ENCODE data around the gene MORN1. TPM values are rescaled to one million over a fixed set of nuclear protein-coding genes. Genes with fewer than 3 reads are reported as not detected.

MORN1 gene
- polyA plus RNA-seq, 1 donor from 2014 or later: 10.9 TPM

DNA sequence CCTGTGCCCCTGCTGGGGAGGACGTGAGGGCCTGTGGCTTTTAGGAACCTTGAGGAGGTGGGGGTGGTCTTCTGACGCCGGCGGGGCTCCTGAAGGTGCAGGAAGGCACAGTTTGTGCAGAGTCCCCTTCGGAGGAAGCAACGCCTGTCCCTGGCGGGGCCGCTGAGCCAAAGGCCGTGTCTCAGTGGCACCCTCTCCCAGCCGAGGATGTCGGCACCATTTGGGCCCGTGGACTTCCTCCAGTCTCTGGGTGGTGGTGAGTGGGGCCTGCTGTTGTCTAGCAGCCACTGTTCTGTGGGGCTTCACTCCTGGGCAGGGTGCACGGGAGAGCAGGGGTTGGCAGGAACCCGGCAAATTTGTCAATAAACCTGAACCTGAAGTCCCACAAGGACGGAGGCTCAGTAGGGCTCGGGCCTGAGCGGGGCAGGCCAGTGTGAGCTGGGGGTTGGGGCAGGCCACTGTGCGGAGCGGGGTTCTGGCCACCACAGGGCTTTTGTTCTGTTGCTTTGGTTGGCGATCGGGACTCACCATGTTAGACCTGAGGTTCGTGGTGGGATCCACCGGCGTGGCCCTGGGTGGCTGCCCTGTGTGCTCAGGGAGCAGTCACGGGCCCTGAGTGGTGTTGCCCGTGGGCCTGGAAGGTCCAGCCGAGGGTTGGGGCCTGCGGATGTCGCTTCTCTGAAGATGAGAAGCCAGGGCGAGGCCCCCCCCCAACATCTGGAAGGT is 98.5 kb downstream of the MORN1 start:
- peaks cover 67% of the 10 kb centered on the region for H3K79me2 ChIP-seq (replicated peaks; ENCODE audit: insufficient read depth, low read length)
- no peak overlapping the region for H2AFZ ChIP-seq (ENCODE audit: low read depth, low read length)
- no peaks in the 10 kb centered on the region for H3K9me3 ChIP-seq (ENCODE audit: low read length)
- H3K36me3 ChIP-seq (ENCODE audit: insufficient read depth, low read length): no peaks in the 10 kb centered on the region
- H3K9me2 ChIP-seq (ENCODE audit: insufficient read depth, low read length): no peaks in the 10 kb centered on the region
- no peaks in the 10 kb centered on the region for H3K27me3 ChIP-seq (ENCODE audit: insufficient read depth, low read depth, low read length)
- no peaks in the 10 kb centered on the region for H4K20me1 ChIP-seq (ENCODE audit: insufficient read depth)
- TF ChIP-seq TAF1 (IDR thresholded peaks at IDR 0.05; ENCODE audit: low read depth) (no peak), REST (IDR thresholded peaks at IDR 0.05; ENCODE audit: borderline replicate concordance) (no peak), RAD21 (conservative IDR thresholded peaks at IDR 0.05) (no peak), SMC3 (conservative IDR thresholded peaks at IDR 0.05; ENCODE audit: poor library complexity) (no peak), EP300 (conservative IDR thresholded peaks at IDR 0.05; ENCODE audit: poor library complexity, severe bottlenecking) (no peak), POLR2AphosphoS5 (IDR thresholded peaks at IDR 0.05) (no peak), MXI1 (conservative IDR thresholded peaks at IDR 0.05; ENCODE audit: poor library complexity, severe bottlenecking) (no peak), EZH2 (IDR thresholded peaks at IDR 0.05; ENCODE audit: borderline replicate concordance, insufficient read depth, low read length, poor library complexity, severe bottlenecking) (no peak), CTCF (IDR thresholded peaks at IDR 0.05; ENCODE audit: poor library complexity, severe bottlenecking) (no peak)
- H3K27ac ChIP-seq (ENCODE audit: low read length): no peak overlapping the region
- no peak overlapping the region for H3K9ac ChIP-seq (ENCODE audit: low read length)
- no peaks in the 10 kb centered on the region for H3F3A ChIP-seq (ENCODE audit: insufficient read depth, low read length, poor library complexity, severe bottlenecking)
- H3K4me3 ChIP-seq (ENCODE audit: low read length): no peak overlapping the region
- no peak overlapping the region for H3K4me2 ChIP-seq (ENCODE audit: low read length)

DNA sequence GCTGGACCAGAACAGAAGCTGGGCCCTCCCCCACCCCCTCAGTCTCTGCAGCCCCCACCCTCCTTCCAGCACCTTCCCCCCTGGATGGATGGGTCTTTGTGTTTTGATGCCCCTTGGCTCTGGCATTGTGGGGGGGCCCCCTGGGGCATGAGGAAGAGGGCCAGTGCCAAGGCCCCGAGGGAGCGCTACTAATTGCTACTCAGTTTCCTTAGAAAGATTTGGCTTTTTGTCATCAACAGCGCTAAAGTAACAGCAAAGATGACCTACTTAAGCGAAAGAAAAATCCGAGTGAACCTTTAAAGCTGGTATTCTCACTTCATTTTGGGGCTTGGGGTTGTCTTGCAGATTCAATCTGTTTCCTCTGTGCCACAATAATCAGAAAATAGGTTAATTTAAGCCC is 99.8 kb downstream of the MORN1 start:
- no peaks in the 10 kb centered on the region for H3K36me3 ChIP-seq (ENCODE audit: insufficient read depth, low read length)
- H3K9me3 ChIP-seq (ENCODE audit: low read length): no peaks in the 10 kb centered on the region
- H3K27me3 ChIP-seq (ENCODE audit: insufficient read depth, low read depth, low read length): no peaks in the 10 kb centered on the region
- TF ChIP-seq POLR2AphosphoS5 (IDR thresholded peaks at IDR 0.05) (no peak), CTCF (IDR thresholded peaks at IDR 0.05; ENCODE audit: poor library complexity, severe bottlenecking) (no peak), MXI1 (conservative IDR thresholded peaks at IDR 0.05; ENCODE audit: poor library complexity, severe bottlenecking) (no peak), RAD21 (conservative IDR thresholded peaks at IDR 0.05) (no peak), EZH2 (IDR thresholded peaks at IDR 0.05; ENCODE audit: borderline replicate concordance, insufficient read depth, low read length, poor library complexity, severe bottlenecking) (no peak), REST (IDR thresholded peaks at IDR 0.05; ENCODE audit: borderline replicate concordance) (no peak), EP300 (conservative IDR thresholded peaks at IDR 0.05; ENCODE audit: poor library complexity, severe bottlenecking) (no peak), SMC3 (conservative IDR thresholded peaks at IDR 0.05; ENCODE audit: poor library complexity) (no peak), TAF1 (IDR thresholded peaks at IDR 0.05; ENCODE audit: low read depth) (no peak)
- H3K27ac ChIP-seq (ENCODE audit: low read length): no peak overlapping the region
- H2AFZ ChIP-seq (ENCODE audit: low read depth, low read length): no peak overlapping the region
- H3K9ac ChIP-seq (ENCODE audit: low read length): no peak overlapping the region
- no peaks in the 10 kb centered on the region for H3K9me2 ChIP-seq (ENCODE audit: insufficient read depth, low read length)
- peaks cover 64% of the 10 kb centered on the region for H3K79me2 ChIP-seq (replicated peaks; ENCODE audit: insufficient read depth, low read length)
- no peaks in the 10 kb centered on the region for H4K20me1 ChIP-seq (ENCODE audit: insufficient read depth)
- H3K4me2 ChIP-seq (ENCODE audit: low read length): no peak overlapping the region
- no peak overlapping the region for H3K4me3 ChIP-seq (ENCODE audit: low read length)
- no peaks in the 10 kb centered on the region for H3F3A ChIP-seq (ENCODE audit: insufficient read depth, low read length, poor library complexity, severe bottlenecking)

Data from neural cell (in vitro differentiated cells).